ENCODE data around the gene CD99. TPM values are rescaled to one million over a fixed set of nuclear protein-coding genes. Genes with fewer than 3 reads are reported as not detected.

CD99 gene
- total and polyA plus RNA-seq, 2 of the 13 experiments (the other 11 are each of a cell fraction or from before 2014, with no cell fraction given): 78.8 to 111 TPM

DNA sequence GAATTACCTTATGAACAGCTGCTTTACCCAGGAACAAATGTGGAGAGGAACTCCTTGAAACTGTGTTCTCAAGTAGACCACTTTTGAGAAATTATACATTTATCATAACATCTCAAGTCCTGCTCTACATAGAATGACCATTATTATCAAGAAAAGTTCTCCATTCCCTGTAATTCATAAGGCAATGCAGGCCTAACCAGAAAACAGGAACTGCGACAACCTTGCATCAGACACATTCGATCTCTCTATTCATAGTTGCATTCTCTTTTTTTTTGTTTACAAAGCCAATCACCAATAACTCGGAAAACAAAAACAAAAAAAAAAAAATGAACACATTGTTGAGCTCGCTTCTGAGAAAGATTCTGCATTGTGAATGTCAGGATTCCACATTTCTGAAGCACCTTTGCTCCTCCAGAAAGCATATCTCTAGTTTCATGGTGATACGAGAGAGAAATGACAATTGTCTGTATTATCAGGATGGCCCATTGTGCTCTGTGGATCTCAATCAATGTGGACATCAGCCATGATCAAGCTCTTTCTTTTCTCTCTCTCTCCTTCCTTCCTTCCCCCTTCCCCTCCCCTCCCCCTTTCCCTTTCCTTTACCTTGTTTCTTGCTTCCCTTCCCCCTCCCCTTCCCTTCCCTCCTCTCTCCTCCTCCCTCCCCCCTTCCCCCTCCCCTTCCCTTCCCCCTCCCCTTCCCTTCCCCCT, 32.4 kb upstream of the CD99 start:
- Histone ChIP-seq H3K4me3 (replicated peaks in 1 of 3; ENCODE audit: insufficient read depth in 1 of 3, low read depth in 2 of 3, low read length in 3 of 3) (no peak overlapping the region), H3K9me3 (ENCODE audit: low read length) (no peaks in the 10 kb centered on the region), H3K9ac (ENCODE audit: insufficient read depth, low read depth, low read length) (no peak overlapping the region), H3K27ac (ENCODE audit: extremely low read length, insufficient read depth, low read length) (peak overlapping the region; percentile 95), H3K36me3 (replicated peaks in 1 of 2; ENCODE audit: control insufficient read depth in 1 of 2, insufficient read depth in 2 of 2, low read length in 2 of 2) (no peaks in the 10 kb centered on the region), H3K4me2 (ENCODE audit: low read depth, low read length) (no peak overlapping the region), H3K79me2 (ENCODE audit: insufficient read depth, low read length) (no peaks in the 10 kb centered on the region), H3K4me1 (ENCODE audit: insufficient read depth, low read length) (peaks cover 60% of the 10 kb centered on the region), H2AFZ (ENCODE audit: low read length) (no peak overlapping the region), H4K20me1 (ENCODE audit: insufficient read depth, low read length) (no peaks in the 10 kb centered on the region), H3K27me3 (ENCODE audit: control insufficient read depth in 1 of 2, insufficient read depth in 2 of 2, low read length in 2 of 2) (no peaks in the 10 kb centered on the region)
- WGBS (ENCODE audit: low lambda C conversion rate): 91% methylated on average over 5 of the region's 5 CpGs
- CTCF ChIA-PET (ENCODE audit: low intra/inter-chr PET ratio, low total read pairs): no interaction called here
- ATAC-seq (no peak), DNase-seq (ENCODE audit: low spot score) (no peak), FAIRE-seq (no peak)
- BruUV-seq (replicated peaks): no TSS peak
- intact Hi-C loops (cut with micrococcal nuclease; ENCODE audit: unreplicated experiment) (loop anchor here (5.0 kb wide), 1 partner anchor 49 kb away; no protein-coding TSS in a partner anchor), in situ Hi-C loops (cut with HindIII; ENCODE audit: extremely low pct_ligation_motif_present, low pct_unique_long_range_greater_than_20kb) (loop anchor here (5.0 kb wide), 1 partner anchor 34 kb away; the partner anchor contains the start of gene CD99)
- POLR2A ChIA-PET: no interaction called here
- TF ChIP-seq HNRNPK (IDR thresholded peaks at IDR 0.05; ENCODE audit: low read depth, low read length, poor library complexity, severe bottlenecking): peak; percentile 91
- 0 out of 2 replicates have a peak, but pooled peaks have one; percentile 33 for TF ChIP-seq PCBP1 (IDR thresholded peaks at IDR 0.05; ENCODE audit: borderline replicate concordance, low read depth, low read length)
- no peak for TF ChIP-seq ELF1 (CRISPR knock-in tag; IDR thresholded peaks at IDR 0.05)
- peak; percentile 85 for TF ChIP-seq PCBP2 (optimal IDR thresholded peaks at IDR 0.05; ENCODE audit: low read depth, low read length, poor library complexity, severe bottlenecking)

DNA sequence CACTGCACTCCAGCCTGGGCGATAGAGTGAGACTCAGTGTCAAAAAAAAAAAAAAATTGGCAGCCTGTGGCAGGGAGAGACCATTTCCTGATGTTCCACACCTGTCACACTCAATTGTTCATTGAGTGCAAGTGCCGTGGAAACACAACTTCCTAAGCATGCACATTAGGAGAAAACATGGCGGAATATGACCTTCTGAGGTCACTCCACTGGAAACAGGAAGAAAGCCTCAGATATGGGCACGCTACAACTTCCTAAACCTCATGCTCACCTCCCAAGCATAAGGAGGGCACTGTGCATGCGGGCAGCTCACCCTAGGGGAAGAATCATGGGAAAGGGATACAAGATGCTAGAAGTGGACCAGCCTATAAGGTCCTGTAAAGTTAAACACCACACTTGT, 28.5 kb upstream of the CD99 start:
- FAIRE-seq (no peak), DNase-seq (ENCODE audit: low spot score) (no peak), ATAC-seq (no peak)
- ChIA-PET POLR2A (no interaction called here), CTCF (ENCODE audit: low intra/inter-chr PET ratio, low total read pairs) (no interaction called here)
- Histone ChIP-seq H3K9me3 (ENCODE audit: low read length) (no peaks in the 10 kb centered on the region), H3K4me3 (replicated peaks in 1 of 3; ENCODE audit: insufficient read depth in 1 of 3, low read depth in 2 of 3, low read length in 3 of 3) (no peak overlapping the region), H3K36me3 (replicated peaks in 1 of 2; ENCODE audit: control insufficient read depth in 1 of 2, insufficient read depth in 2 of 2, low read length in 2 of 2) (no peaks in the 10 kb centered on the region), H4K20me1 (ENCODE audit: insufficient read depth, low read length) (no peaks in the 10 kb centered on the region), H3K9ac (ENCODE audit: insufficient read depth, low read depth, low read length) (no peak overlapping the region), H3K79me2 (ENCODE audit: insufficient read depth, low read length) (no peaks in the 10 kb centered on the region), H2AFZ (ENCODE audit: low read length) (no peak overlapping the region), H3K27me3 (ENCODE audit: control insufficient read depth in 1 of 2, insufficient read depth in 2 of 2, low read length in 2 of 2) (no peaks in the 10 kb centered on the region), H3K4me1 (ENCODE audit: insufficient read depth, low read length) (peaks cover 41% of the 10 kb centered on the region), H3K4me2 (ENCODE audit: low read depth, low read length) (no peak overlapping the region), H3K27ac (ENCODE audit: extremely low read length, insufficient read depth, low read length) (no peak overlapping the region)
- WGBS (ENCODE audit: low lambda C conversion rate): 77% methylated on average over 5 of the region's 5 CpGs
- in situ Hi-C loops (cut with HindIII; ENCODE audit: extremely low pct_ligation_motif_present, low pct_unique_long_range_greater_than_20kb) (no loop called here), intact Hi-C loops (cut with micrococcal nuclease; ENCODE audit: unreplicated experiment) (no loop called here)
- no TSS peak for BruUV-seq (replicated peaks)
- TF ChIP-seq CREB3 (CRISPR knock-in tag; IDR thresholded peaks at IDR 0.05) (no peak), JUND (CRISPR knock-in tag; IDR thresholded peaks at IDR 0.05) (no peak), SRSF4 (IDR thresholded peaks at IDR 0.05; ENCODE audit: low read depth, low read length, poor library complexity, severe bottlenecking) (no peak), ZNF720 (CRISPR knock-in tag; IDR thresholded peaks at IDR 0.05) (no peak), XBP1 (CRISPR knock-in tag; IDR thresholded peaks at IDR 0.05) (no peak), ZNF629 (CRISPR knock-in tag; conservative IDR thresholded peaks at IDR 0.05) (no peak), KLF12 (CRISPR knock-in tag; IDR thresholded peaks at IDR 0.05; ENCODE audit: borderline replicate concordance) (no peak), ARID4A (CRISPR knock-in tag; IDR thresholded peaks at IDR 0.05; ENCODE audit: borderline replicate concordance) (no peak), ZNF775 (CRISPR knock-in tag; IDR thresholded peaks at IDR 0.05; ENCODE audit: borderline replicate concordance) (no peak)

Measured in HepG2 (cell line).